OCI-LY3 (cell line): ENCODE measurements around the gene MTMR3.

Source experiments
- H2AFZ ChIP-seq: fragments of 200-600, 300-600 bp; shearing (Covaris generic); 2 replicates; pipeline ENCODE4 v1.6.0; 2014; ENCODE audit warnings: antibody characterized with exemption, low read depth, low read length
- H3K27ac ChIP-seq: fragments of 200-600, 300-600 bp; sonication (generic); 2 replicates; pipeline ENCODE4 v1.5.1; 2014; ENCODE audit warnings: mild to moderate bottlenecking, low read length, moderate library complexity, mixed read lengths
- H3K27me3 ChIP-seq: fragments of 200-600, 300-600 bp; sonication (generic); 2 replicates; pipeline ENCODE4 v1.6.1; 2014; ENCODE audit warnings: low read depth, low read length, mixed read lengths
- H3K36me3 ChIP-seq: fragments of 200-600, 300-600 bp; sonication (generic); replicated peaks from 2 replicates; pipeline ENCODE3; 2014; ENCODE audit warnings: low read depth, low read length, mixed read lengths
- H3K4me1 ChIP-seq: fragments of 300-600, 200-600 bp; sonication (generic); 2 replicates; pipeline ENCODE4 v1.6.1; 2014; ENCODE audit warnings: low read length, mixed read lengths
- H3K4me2 ChIP-seq: fragments of 200-600, 300-600 bp; sonication (generic); 2 replicates; pipeline ENCODE4 v1.6.1; 2014; ENCODE audit warnings: low read length, mixed read lengths
- H3K4me3 ChIP-seq: fragments of 300-600, 200-600 bp; sonication (generic); 2 replicates; pipeline ENCODE4 v1.5.1; 2014; ENCODE audit warnings: antibody characterized with exemption, mild to moderate bottlenecking, low read length, moderate library complexity
- H3K79me2 ChIP-seq: fragments of 300-600, 200-600 bp; shearing (Covaris generic); 2 replicates; pipeline ENCODE4 v1.6.1; 2014; ENCODE audit warnings: mild to moderate bottlenecking, low read length, mixed read lengths
- H3K9ac ChIP-seq: fragments of 300-600, 200-600 bp; shearing (Covaris generic); 2 replicates; pipeline ENCODE4 v1.6.0; 2014; ENCODE audit warnings: mild to moderate bottlenecking, low read length, moderate library complexity
- H3K9me3 ChIP-seq: fragments of 200-600, 300-600 bp; shearing (Covaris generic); 2 replicates; pipeline ENCODE4 v1.6.1; 2014; ENCODE audit warnings: low read length, mixed read lengths; ENCODE audit not compliant: insufficient read depth
- H4K20me1 ChIP-seq: fragments of 200-600, 300-600 bp; sonication (generic); 2 replicates; pipeline ENCODE4 v1.6.1; 2016; ENCODE audit warnings: low read length, mixed read lengths; ENCODE audit not compliant: insufficient read depth
- CTCF ChIP-seq: fragments of 200-600, 300-600 bp; sonication (generic); IDR thresholded peaks from 2 replicates; pipeline ENCODE4 v1.5.1; 2014; ENCODE audit warnings: antibody characterized with exemption, low read length, low read depth
- EZH2phosphoT487 ChIP-seq: fragments of 200-600 bp; shearing (Covaris generic); IDR thresholded peaks from 2 replicates; pipeline ENCODE4 v1.6.1; 2018; ENCODE audit warnings: antibody characterized with exemption, mixed run types, low read depth

Gene MTMR3

GRCh38 chr22:30017375-30018223 is 134.6 kb downstream of the MTMR3 start:
- no peaks in the 10 kb centered on the region for H3K4me1 ChIP-seq
- no peaks in the 10 kb centered on the region for H3K79me2 ChIP-seq
- no peak overlapping the region for H2AFZ ChIP-seq
- H3K4me2 ChIP-seq, result no peak overlapping the region
- no peaks in the 10 kb centered on the region for H4K20me1 ChIP-seq
- H3K27me3 ChIP-seq, result no peaks in the 10 kb centered on the region
- H3K9me3 ChIP-seq, result no peaks in the 10 kb centered on the region
- H3K9ac ChIP-seq, result no peak overlapping the region
- H3K4me3 ChIP-seq, result no peak overlapping the region
- peaks cover 16% of the 10 kb centered on the region for H3K36me3 ChIP-seq
- no peak overlapping the region for H3K27ac ChIP-seq
- no peak for TF ChIP-seq EZH2phosphoT487

GRCh38 chr22:30020511-30020910 is 137.5 kb downstream of the MTMR3 start:
- no peak overlapping the region for H3K27ac ChIP-seq
- H4K20me1 ChIP-seq, result no peaks in the 10 kb centered on the region
- H3K4me1 ChIP-seq, result no peaks in the 10 kb centered on the region
- H3K4me3 ChIP-seq, result no peak overlapping the region
- TF ChIP-seq CTCF, result no peak
- H3K79me2 ChIP-seq, result no peaks in the 10 kb centered on the region
- H2AFZ ChIP-seq, result no peak overlapping the region
- H3K27me3 ChIP-seq, result no peaks in the 10 kb centered on the region
- peaks cover 19% of the 10 kb centered on the region for H3K36me3 ChIP-seq
- no peaks in the 10 kb centered on the region for H3K9me3 ChIP-seq
- H3K4me2 ChIP-seq, result no peak overlapping the region
- no peak overlapping the region for H3K9ac ChIP-seq

- Histone ChIP-seq H3K9me3 (no peaks in the 10 kb centered on the region), H3K4me1 (no peaks in the 10 kb centered on the region), H3K36me3 (peaks cover 21% of the 10 kb centered on the region), H3K27ac (no peak overlapping the region), H2AFZ (no peak overlapping the region), H4K20me1 (no peaks in the 10 kb centered on the region), H3K4me3 (no peak overlapping the region), H3K4me2 (no peak overlapping the region), H3K79me2 (no peaks in the 10 kb centered on the region), H3K27me3 (no peaks in the 10 kb centered on the region), H3K9ac (no peak overlapping the region)
- TF ChIP-seq CTCF (no peak), EZH2phosphoT487 (no peak)
Measured at GRCh38 chr22:30021338-30021737, 138.4 kb downstream of the MTMR3 start.

GRCh38 chr22:30021881-30022619 is 139.1 kb downstream of the MTMR3 start:
- Histone ChIP-seq H3K9ac (no peak overlapping the region), H3K27ac (no peak overlapping the region), H3K9me3 (no peaks in the 10 kb centered on the region), H4K20me1 (no peaks in the 10 kb centered on the region), H3K4me1 (no peaks in the 10 kb centered on the region), H3K4me3 (no peak overlapping the region), H3K36me3 (peaks cover 21% of the 10 kb centered on the region), H3K79me2 (no peaks in the 10 kb centered on the region), H3K27me3 (no peaks in the 10 kb centered on the region), H2AFZ (no peak overlapping the region), H3K4me2 (no peak overlapping the region)
- no peak for TF ChIP-seq CTCF
- TF ChIP-seq EZH2phosphoT487, result no peak
